ENCODE data around the gene PPP2R5D. TPM values are rescaled to one million over a fixed set of nuclear protein-coding genes. Genes with fewer than 3 reads are reported as not detected.
A peak's percentile ranks its signal among the peaks of the same experiment; 100 is the strongest.

The PPP2R5D gene
- total and polyA plus RNA-seq, 7 donors: 26.7 to 41.5 (median 35.5) TPM

DNA sequence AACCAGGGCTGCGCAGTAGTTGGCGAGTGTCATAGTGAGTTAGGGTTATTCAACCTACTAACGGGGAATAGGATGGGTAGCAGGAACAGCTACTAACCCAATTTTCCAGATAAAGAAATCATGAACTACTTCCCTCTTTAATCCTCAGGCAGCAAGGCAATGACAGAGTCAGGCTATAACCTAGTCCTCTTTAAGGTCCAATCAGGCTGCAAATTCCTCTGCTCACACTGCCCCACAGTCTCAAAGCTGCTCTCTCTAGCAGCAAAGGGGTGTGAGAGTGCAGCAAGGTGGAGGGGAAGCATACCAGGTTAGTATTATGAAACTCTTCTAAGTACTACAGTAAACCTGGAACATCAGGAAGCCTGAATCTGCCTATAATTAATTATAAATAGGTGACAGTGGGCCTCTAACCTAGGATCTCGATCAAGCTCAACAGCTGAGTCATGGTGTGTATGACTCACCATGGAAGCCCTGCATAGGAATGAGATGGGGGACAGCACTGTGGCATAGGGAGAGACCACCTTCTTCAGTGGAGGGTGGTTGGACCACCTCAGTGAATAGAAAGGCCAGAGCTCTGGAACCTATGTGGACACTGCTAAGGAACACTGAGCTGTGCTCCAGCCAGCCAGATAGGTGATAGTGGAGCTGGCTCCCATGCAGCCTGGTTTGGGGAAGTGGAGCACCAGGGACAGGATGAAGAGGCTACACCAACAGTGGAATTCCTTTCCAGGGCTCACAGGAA lies 13.3 kb upstream of the PPP2R5D start:
- no peak for DNase-seq
- WGBS, 2 donors: 74 to 81% methylated on average over 4 of the region's 4 CpGs
- Histone ChIP-seq H3K27ac (no peak overlapping the region), H3K4me1 (peaks cover 0 to 8% (median 6%) of the 10 kb centered on the region in 4 donors), H3K9me3 (no peaks in the 10 kb centered on the region), H3K27me3 (no peaks in the 10 kb centered on the region), H3K4me3 (no peak overlapping the region), H3K36me3 (peaks cover 9 to 35% (median 10%) of the 10 kb centered on the region in 4 donors)
- intact Hi-C loops (cut with DNase I): no loop called here
- TF ChIP-seq, protein P1, sequence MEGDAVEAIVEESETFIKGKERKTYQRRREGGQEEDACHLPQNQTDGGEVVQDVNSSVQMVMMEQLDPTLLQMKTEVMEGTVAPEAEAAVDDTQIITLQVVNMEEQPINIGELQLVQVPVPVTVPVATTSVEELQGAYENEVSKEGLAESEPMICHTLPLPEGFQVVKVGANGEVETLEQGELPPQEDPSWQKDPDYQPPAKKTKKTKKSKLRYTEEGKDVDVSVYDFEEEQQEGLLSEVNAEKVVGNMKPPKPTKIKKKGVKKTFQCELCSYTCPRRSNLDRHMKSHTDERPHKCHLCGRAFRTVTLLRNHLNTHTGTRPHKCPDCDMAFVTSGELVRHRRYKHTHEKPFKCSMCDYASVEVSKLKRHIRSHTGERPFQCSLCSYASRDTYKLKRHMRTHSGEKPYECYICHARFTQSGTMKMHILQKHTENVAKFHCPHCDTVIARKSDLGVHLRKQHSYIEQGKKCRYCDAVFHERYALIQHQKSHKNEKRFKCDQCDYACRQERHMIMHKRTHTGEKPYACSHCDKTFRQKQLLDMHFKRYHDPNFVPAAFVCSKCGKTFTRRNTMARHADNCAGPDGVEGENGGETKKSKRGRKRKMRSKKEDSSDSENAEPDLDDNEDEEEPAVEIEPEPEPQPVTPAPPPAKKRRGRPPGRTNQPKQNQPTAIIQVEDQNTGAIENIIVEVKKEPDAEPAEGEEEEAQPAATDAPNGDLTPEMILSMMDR (IDR thresholded peaks at IDR 0.05): no peak
- TF ChIP-seq EP300 (IDR thresholded peaks at IDR 0.05) (no peak), POLR2AphosphoS5 (IDR thresholded peaks at IDR 0.05) (no peak), POLR2A (IDR thresholded peaks at IDR 0.05) (no peak)

GRCh38 chr6:42971746-42972327 lies 12.5 kb upstream of the PPP2R5D start:
- intact Hi-C loops (cut with DNase I): no loop called here
- Histone ChIP-seq H3K9me3 (no peaks in the 10 kb centered on the region), H3K36me3 (peaks cover 5 to 27% (median 8%) of the 10 kb centered on the region in 4 donors), H3K4me1 (peaks cover 0 to 12% (median 10%) of the 10 kb centered on the region in 4 donors), H3K27ac (no peak overlapping the region), H3K27me3 (no peaks in the 10 kb centered on the region), H3K4me3 (no peak overlapping the region)
- WGBS, 2 donors: 87 to 88% methylated on average over 3 of the region's 3 CpGs
- TF ChIP-seq POLR2A (IDR thresholded peaks at IDR 0.05) (no peak), EP300 (IDR thresholded peaks at IDR 0.05) (no peak), POLR2AphosphoS5 (IDR thresholded peaks at IDR 0.05) (no peak)
- TF ChIP-seq, protein P1 (IDR thresholded peaks at IDR 0.05): no peak
- DNase-seq: no peak

DNA sequence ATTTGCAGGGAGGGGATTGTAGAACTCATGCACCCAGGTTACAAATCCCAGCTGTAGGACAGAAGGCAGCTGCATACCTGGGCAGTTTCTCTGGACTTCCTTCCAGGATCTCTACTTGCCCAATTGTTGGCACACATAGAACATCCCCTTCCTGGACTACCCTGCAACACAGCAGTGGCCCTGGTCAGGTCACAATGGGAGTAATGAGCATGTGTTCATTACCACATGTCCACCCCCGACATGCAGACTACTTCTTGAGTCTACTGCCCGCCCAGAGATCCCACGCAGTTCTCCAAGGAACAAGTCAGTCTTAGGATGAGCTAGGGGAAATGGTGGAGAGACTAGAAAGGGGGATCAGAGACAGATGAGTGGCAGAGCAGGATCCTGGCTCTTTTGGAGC lies 10.4 kb upstream of the PPP2R5D start:
- TF ChIP-seq POLR2AphosphoS5 (IDR thresholded peaks at IDR 0.05) (no peak), EP300 (IDR thresholded peaks at IDR 0.05) (no peak), POLR2A (IDR thresholded peaks at IDR 0.05) (no peak)
- TF ChIP-seq, protein P1 (IDR thresholded peaks at IDR 0.05): no peak
- DNase-seq: no peak
- Histone ChIP-seq H3K27me3 (no peaks in the 10 kb centered on the region), H3K4me3 (no peak overlapping the region), H3K36me3 (peaks cover 0 to 9% (median 4%) of the 10 kb centered on the region in 4 donors), H3K4me1 (peaks cover 0 to 27% (median 24%) of the 10 kb centered on the region in 4 donors), H3K9me3 (no peaks in the 10 kb centered on the region), H3K27ac (no peak overlapping the region)
- intact Hi-C loops (cut with DNase I): no loop called here
- 93 to 95% methylated on average over 3 of the region's 3 CpGs for WGBS, 2 donors

GRCh38 chr6:42974919-42975505 lies 9.4 kb upstream of the PPP2R5D start:
- intact Hi-C loops (cut with DNase I): no loop called here
- DNase-seq: no peak
- no peak overlapping the region for H3K27ac ChIP-seq
- H3K27me3 ChIP-seq: no peaks in the 10 kb centered on the region
- H3K36me3 ChIP-seq: peaks cover 0 to 3% (median 0%) of the 10 kb centered on the region in 4 donors
- no peak overlapping the region for H3K4me3 ChIP-seq
- H3K9me3 ChIP-seq: no peaks in the 10 kb centered on the region
- peaks cover 0 to 34% (median 30%) of the 10 kb centered on the region in 4 donors for H3K4me1 ChIP-seq
- TF ChIP-seq POLR2AphosphoS5 (IDR thresholded peaks at IDR 0.05): no peak
- WGBS, 2 donors: 87 to 90% methylated on average over 5 of the region's 5 CpGs

DNA sequence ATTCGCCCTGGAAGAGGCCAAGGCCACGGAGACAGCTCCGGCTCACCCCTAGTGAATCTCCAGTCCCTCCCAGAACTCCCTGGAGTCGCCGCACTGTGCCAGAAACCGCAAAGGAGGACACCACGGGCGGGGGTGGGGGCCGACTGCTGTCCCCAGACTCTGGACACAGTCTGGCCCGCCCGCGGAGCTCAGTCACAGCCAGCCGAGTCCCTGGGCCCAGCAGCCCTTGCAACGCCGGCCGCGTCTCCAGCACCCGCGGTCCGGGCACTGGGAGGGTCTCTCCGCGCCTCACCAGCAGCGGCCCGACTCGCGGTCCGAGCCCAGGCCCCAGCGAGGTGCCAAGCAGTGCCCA lies 5.9 kb upstream of the PPP2R5D start:
- WGBS, 2 donors: 0 to 1% methylated on average over 28 of the region's 28 CpGs
- H3K4me3 ChIP-seq: peak overlapping the region; percentile 82 to 99 (median 90)
- H3K9me3 ChIP-seq: no peaks in the 10 kb centered on the region
- DNase-seq: no peak
- H3K4me1 ChIP-seq: peaks cover 0 to 36% (median 30%) of the 10 kb centered on the region in 4 donors
- intact Hi-C loops (cut with DNase I): loop anchor here (2.0 kb wide), 2 partner anchors 50 to 76 kb away; partner anchors contain the start of gene CNPY3
- TF ChIP-seq, protein P1 (IDR thresholded peaks at IDR 0.05): no peak
- no peak for TF ChIP-seq POLR2A (IDR thresholded peaks at IDR 0.05)
- TF ChIP-seq POLR2AphosphoS5 (IDR thresholded peaks at IDR 0.05): no peak
- TF ChIP-seq EP300 (IDR thresholded peaks at IDR 0.05): no peak
- H3K27ac ChIP-seq: peak overlapping the region; percentile 91 to 93 (median 93)
- H3K36me3 ChIP-seq: peaks cover 0 to 3% (median 0%) of the 10 kb centered on the region in 4 donors
- no peaks in the 10 kb centered on the region for H3K27me3 ChIP-seq

Data from sigmoid colon (tissue), 7 donors.